Hepatocyte (in vitro differentiated cells): ENCODE measurements around the gene OSBPL10. TPM values are rescaled to one million over a fixed set of nuclear protein-coding genes. Genes with fewer than 3 reads are reported as not detected.
"Not testable (repeated sequence)": the region's sequence is repeated elsewhere in the genome, so short reads cannot be mapped to it uniquely, and the experiment has no call there.

ENCODE experiments used
- DNase-seq: peaks from one replicate; pipeline ENCODE4 v3.0.0-alpha.2; 2016; ENCODE audit warnings: low spot score
- H2AFZ ChIP-seq: fragments of 200-600 bp; sonication (generic); 2 replicates; pipeline ENCODE4 v1.6.0; 2016; ENCODE audit warnings: antibody characterized with exemption, mild to moderate bottlenecking
- H3K27ac ChIP-seq: fragments of 200-600 bp; sonication (generic); 2 replicates; pipeline ENCODE4 v1.5.1; 2016; ENCODE audit warnings: mild to moderate bottlenecking
- H3K27me3 ChIP-seq: fragments of 200-600 bp; sonication (generic); 2 replicates; pipeline ENCODE4 v1.6.1; 2016
- H3K36me3 ChIP-seq: fragments of 200-600 bp; sonication (generic); replicated peaks from 2 replicates; pipeline ENCODE4 v1.5.1; 2016; ENCODE audit warnings: low read depth; ENCODE audit not compliant: insufficient read depth
- H3K4me1 ChIP-seq: fragments of 200-600 bp; sonication (generic); 2 replicates; pipeline ENCODE4 v1.5.1; 2016; ENCODE audit warnings: mild to moderate bottlenecking, moderate library complexity; ENCODE audit not compliant: insufficient read depth
- H3K4me2 ChIP-seq: fragments of 200-600 bp; sonication (generic); 2 replicates; pipeline ENCODE4 v1.6.0; 2016
- H3K4me3 ChIP-seq: fragments of 200-600 bp; sonication (generic); 2 replicates; pipeline ENCODE4 v1.5.1; 2016; ENCODE audit warnings: mild to moderate bottlenecking
- H3K79me2 ChIP-seq: fragments of 200-600 bp; sonication (generic); 2 replicates; pipeline ENCODE4 v1.6.0; 2017; ENCODE audit warnings: mild to moderate bottlenecking
- H3K9me2 ChIP-seq: fragments of 200-600 bp; sonication (generic); replicated peaks from 2 replicates; pipeline ENCODE4 v1.6.0; 2017; ENCODE audit warnings: mild to moderate bottlenecking; ENCODE audit not compliant: insufficient read depth
- H3K9me3 ChIP-seq: fragments of 200-600 bp; sonication (generic); 2 replicates; pipeline ENCODE4 v1.5.1; 2016; ENCODE audit warnings: low read depth, mild to moderate bottlenecking
- H4K20me1 ChIP-seq: fragments of 200-600 bp; sonication (generic); 2 replicates; pipeline ENCODE4 v1.6.0; 2016; ENCODE audit warnings: mild to moderate bottlenecking; ENCODE audit not compliant: insufficient read depth, poor library complexity, severe bottlenecking
- EZH2 ChIP-seq: fragments of 200-600 bp; sonication (generic); IDR thresholded peaks from 2 replicates; pipeline ENCODE4 v1.6.1; 2016; ENCODE audit warnings: antibody characterized with exemption, mild to moderate bottlenecking, borderline replicate concordance
- EZH2phosphoT487 ChIP-seq: fragments of 200-600 bp; sonication (generic); IDR thresholded peaks from one replicate; pipeline ENCODE4 v1.6.1; 2018; ENCODE audit warnings: antibody characterized with exemption, mild to moderate bottlenecking, low read depth, moderate library complexity; ENCODE audit not compliant: unreplicated experiment, severe bottlenecking
- whole genome bisulfite sequencing: methylation state at CpG from one replicate; pipeline ENCODE4 v1.1.6; 2016; ENCODE audit warnings: low lambda C conversion rate; ENCODE audit errors: missing lambda C conversion rate; 5-methylcytosine and 5-hydroxymethylcytosine counted together
- polyA plus RNA-seq: library from polyadenylated mRNA; unstranded; fragments of >200 nt; fragmentation: Nextera tagmentation; extraction: Ambion mirVana; gene quantifications from 2 replicates; pipeline ENCODE4 v1.2.1, GENCODE V29; 2016
- total RNA-seq: library from RNA; depleted of rRNA; stranded (reverse); fragments of >200 nt; gene quantifications from 2 replicates; pipeline ENCODE4 v1.2.3, GENCODE V29; 2014
- TF ChIP-seq, protein P1 (sequence below): fragments of 200-600 bp; sonication (generic); IDR thresholded peaks from 2 replicates; pipeline ENCODE4 v1.5.1; 2016; ENCODE audit warnings: antibody characterized with exemption, mild to moderate bottlenecking; ENCODE audit not compliant: poor library complexity

OSBPL10 gene
- total and polyA plus RNA-seq, 2 experiments from 2014 or later = 18.2 to 32.8 TPM

DNA sequence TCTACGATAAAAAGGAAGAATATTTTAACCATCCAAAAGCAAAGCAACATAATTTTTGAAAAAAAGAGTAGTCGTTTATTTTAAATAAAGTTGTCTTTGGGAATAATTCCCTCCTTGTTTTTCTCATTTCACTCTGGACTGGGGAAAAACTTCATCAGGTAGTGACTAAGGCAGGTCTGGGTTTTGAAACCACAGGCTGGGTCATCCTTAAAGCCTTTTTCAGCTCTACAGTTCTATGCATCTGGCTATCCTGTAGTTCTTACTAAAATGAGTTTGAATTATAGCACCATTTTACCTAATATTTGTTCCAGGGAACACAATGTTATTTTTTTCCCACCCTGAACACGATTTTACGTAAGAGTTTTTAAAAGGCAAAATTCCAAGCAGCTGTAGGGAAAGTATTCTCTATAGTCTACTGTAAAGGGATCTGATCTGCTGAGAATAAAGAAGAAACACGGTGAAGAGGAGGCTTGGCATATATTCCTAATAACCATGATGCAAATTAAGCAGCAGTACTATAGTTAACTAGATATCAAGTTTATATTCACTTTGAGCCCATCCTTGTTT is 107.7 kb downstream of the OSBPL10 start:
- Histone ChIP-seq H3K27ac (no peak overlapping the region), H3K4me1 (no peaks in the 10 kb centered on the region), H4K20me1 (no peaks in the 10 kb centered on the region), H3K27me3 (no peaks in the 10 kb centered on the region), H3K4me3 (no peak overlapping the region), H3K9me3 (no peaks in the 10 kb centered on the region), H3K79me2 (no peaks in the 10 kb centered on the region), H3K9me2 (no peaks in the 10 kb centered on the region), H2AFZ (no peak overlapping the region), H3K36me3 (no peaks in the 10 kb centered on the region), H3K4me2 (no peak overlapping the region)
- TF ChIP-seq EZH2phosphoT487 = no peak
- TF ChIP-seq, protein P1, sequence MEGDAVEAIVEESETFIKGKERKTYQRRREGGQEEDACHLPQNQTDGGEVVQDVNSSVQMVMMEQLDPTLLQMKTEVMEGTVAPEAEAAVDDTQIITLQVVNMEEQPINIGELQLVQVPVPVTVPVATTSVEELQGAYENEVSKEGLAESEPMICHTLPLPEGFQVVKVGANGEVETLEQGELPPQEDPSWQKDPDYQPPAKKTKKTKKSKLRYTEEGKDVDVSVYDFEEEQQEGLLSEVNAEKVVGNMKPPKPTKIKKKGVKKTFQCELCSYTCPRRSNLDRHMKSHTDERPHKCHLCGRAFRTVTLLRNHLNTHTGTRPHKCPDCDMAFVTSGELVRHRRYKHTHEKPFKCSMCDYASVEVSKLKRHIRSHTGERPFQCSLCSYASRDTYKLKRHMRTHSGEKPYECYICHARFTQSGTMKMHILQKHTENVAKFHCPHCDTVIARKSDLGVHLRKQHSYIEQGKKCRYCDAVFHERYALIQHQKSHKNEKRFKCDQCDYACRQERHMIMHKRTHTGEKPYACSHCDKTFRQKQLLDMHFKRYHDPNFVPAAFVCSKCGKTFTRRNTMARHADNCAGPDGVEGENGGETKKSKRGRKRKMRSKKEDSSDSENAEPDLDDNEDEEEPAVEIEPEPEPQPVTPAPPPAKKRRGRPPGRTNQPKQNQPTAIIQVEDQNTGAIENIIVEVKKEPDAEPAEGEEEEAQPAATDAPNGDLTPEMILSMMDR = no peak
- no peak for TF ChIP-seq EZH2
- no peak for DNase-seq
- WGBS = 92% methylated on average over 5 of the region's 5 CpGs

DNA sequence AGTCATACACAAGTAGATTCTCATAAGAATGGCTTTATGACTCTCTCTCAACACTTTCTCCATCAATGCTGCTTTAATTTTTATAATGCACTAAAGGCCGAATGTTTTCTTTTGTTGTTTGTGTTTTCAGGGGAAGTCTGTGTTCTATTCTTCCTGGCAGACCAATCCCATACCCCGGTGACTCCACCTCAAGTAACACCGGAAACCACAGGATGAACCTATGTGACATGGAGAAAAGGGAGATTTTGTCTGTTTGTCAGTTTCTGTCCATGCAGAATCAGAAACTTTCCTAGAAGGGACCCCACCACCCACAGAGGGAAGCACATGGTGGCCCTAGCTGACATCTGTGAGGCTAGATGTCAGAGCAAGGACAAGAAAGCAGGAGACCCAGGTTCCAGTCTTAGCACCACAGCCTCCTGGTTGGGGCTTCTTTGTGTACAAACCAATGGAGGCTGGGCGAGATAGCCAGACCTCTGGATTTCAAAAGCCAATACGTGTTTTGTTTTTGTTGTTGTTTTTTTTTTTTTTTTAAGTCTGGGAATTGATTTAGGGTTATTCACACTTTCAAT is 109.0 kb downstream of the OSBPL10 start:
- 97% methylated on average over 5 of the region's 5 CpGs for WGBS
- H3K9me3 ChIP-seq = no peaks in the 10 kb centered on the region
- H3K4me1 ChIP-seq = no peaks in the 10 kb centered on the region
- TF ChIP-seq EZH2phosphoT487 (no peak), EZH2 (no peak)
- TF ChIP-seq, protein P1 = no peak
- no peak for DNase-seq
- no peaks in the 10 kb centered on the region for H3K36me3 ChIP-seq
- no peak overlapping the region for H2AFZ ChIP-seq
- no peaks in the 10 kb centered on the region for H3K79me2 ChIP-seq
- no peak overlapping the region for H3K4me2 ChIP-seq
- no peak overlapping the region for H3K27ac ChIP-seq
- H4K20me1 ChIP-seq = no peaks in the 10 kb centered on the region
- H3K27me3 ChIP-seq = no peaks in the 10 kb centered on the region
- no peak overlapping the region for H3K4me3 ChIP-seq
- H3K9me2 ChIP-seq = no peaks in the 10 kb centered on the region

DNA sequence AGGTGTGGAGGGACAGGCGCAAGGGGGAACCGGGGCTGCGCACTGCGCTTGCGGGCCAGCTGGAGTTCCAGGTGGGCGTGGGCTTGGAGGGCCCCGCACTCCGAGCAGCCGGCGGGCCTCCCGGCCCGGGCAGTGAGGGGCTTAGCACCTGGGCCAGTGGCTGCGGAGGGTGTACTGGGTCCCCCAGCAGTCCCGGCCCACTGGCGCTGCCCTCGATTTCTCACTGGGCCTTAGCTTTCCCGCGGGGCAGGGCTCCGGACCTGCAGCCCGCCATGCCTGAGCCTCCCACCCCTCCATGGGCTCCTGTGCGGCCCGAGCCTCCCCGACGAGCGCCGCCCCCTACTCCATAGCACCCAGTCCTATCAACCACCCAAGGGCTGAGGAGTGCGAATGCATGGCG is 111.0 kb downstream of the OSBPL10 start:
- H3K36me3 ChIP-seq, H3K27me3 ChIP-seq, H4K20me1 ChIP-seq, DNase-seq, H3K4me2 ChIP-seq, H3K9me3 ChIP-seq, H3K4me3 ChIP-seq, H3K9me2 ChIP-seq, H3K4me1 ChIP-seq, H3K27ac ChIP-seq, H2AFZ ChIP-seq, H3K79me2 ChIP-seq: not testable (repeated sequence)
- 99% methylated on average over 20 of the region's 28 CpGs for WGBS

DNA sequence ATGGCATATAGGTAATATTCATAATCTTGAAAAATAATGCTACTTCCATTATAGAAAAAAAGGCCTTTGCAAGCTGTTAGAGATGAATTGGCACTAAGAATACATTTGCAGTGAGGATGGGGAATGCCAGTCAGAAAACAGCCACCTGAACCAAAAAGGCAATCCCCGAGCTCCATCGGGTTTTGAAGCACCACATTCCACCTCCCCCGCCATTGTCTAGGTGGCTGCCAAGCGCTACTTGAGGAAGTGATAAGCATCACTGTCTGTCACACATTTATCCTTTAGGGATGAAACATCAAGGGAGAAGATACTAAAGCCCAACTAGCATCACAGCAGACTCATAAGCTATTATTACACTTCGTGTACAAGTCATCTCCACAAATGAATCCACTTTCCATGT is 112.8 kb downstream of the OSBPL10 start:
- Histone ChIP-seq H3K4me2 (no peak overlapping the region), H4K20me1 (no peaks in the 10 kb centered on the region), H3K9me3 (no peaks in the 10 kb centered on the region), H3K4me3 (no peak overlapping the region), H3K4me1 (no peaks in the 10 kb centered on the region), H3K9me2 (no peaks in the 10 kb centered on the region), H3K36me3 (no peaks in the 10 kb centered on the region), H3K27me3 (no peaks in the 10 kb centered on the region), H3K79me2 (no peaks in the 10 kb centered on the region), H3K27ac (no peak overlapping the region), H2AFZ (no peak overlapping the region)
- no peak for TF ChIP-seq EZH2phosphoT487
- TF ChIP-seq, protein P1 = no peak
- TF ChIP-seq EZH2 = no peak
- no peak for DNase-seq
- 76% methylated on average over 5 of the region's 5 CpGs for WGBS
